Heart right ventricle (tissue), 16 donors: ENCODE results near the gene DAPL1. TPM values are rescaled to one million over a fixed set of nuclear protein-coding genes. Genes with fewer than 3 reads are reported as not detected.
A peak's percentile ranks its signal among the peaks of the same experiment; 100 is the strongest.

Experiments
- ATAC-seq, 8 donors: fragments of 200-7000 bp; cut with Tn5 transposase; one replicate each; pipeline ENCODE4 v1.9.1; 2020; ENCODE audit warnings: mild to moderate bottlenecking in 8 of 8, moderate library complexity in 8 of 8, moderate number of reproducible peaks in 1 of 8
- DNase-seq, 2 donors: peaks; one replicate each; pipeline ENCODE4 v3.0.0-alpha.2; 2020
- H3K27ac ChIP-seq, 10 donors: fragments of 200-600 bp; sonication (generic) in 2 of 10; one replicate each; pipeline versions ENCODE4 v1.5.0 to v1.8.0; 2020 to 2022; ENCODE audit warnings: mild to moderate bottlenecking in 3 of 10
- H3K27me3 ChIP-seq, 7 donors: fragments of 200-600 bp; one replicate each; pipeline ENCODE4 v1.8.0; 2021 to 2022; ENCODE audit warnings: mild to moderate bottlenecking in 2 of 7
- H3K36me3 ChIP-seq, 9 donors: fragments of 200-600 bp; sonication (generic) in 1 of 9; one replicate each; pipeline versions ENCODE4 v1.5.0 to v1.8.0; 2020 to 2022; ENCODE audit warnings: mild to moderate bottlenecking in 2 of 9
- H3K4me1 ChIP-seq, 9 donors: fragments of 200-600 bp; sonication (generic) in 1 of 9; one replicate each; pipeline versions ENCODE4 v1.5.0 to v1.8.0; 2020 to 2022; ENCODE audit warnings: mild to moderate bottlenecking in 4 of 9
- H3K4me3 ChIP-seq, 10 donors: fragments of 200-600 bp; sonication (generic) in 2 of 10; one replicate each; pipeline versions ENCODE4 v1.5.0 to v1.8.0; 2020 to 2022; ENCODE audit warnings: mild to moderate bottlenecking in 7 of 10, moderate library complexity in 2 of 10
- H3K9me3 ChIP-seq, 11 donors: fragments of 200-600 bp in 10 of 11; sonication (generic) in 2 of 11; one replicate each; pipeline versions ENCODE4 v1.5.0 to v1.8.0; 2013 to 2022; ENCODE audit warnings: mild to moderate bottlenecking in 2 of 11, control low read depth in 1 of 11, moderate library complexity in 1 of 11
- CTCF ChIP-seq, 9 donors: fragments of 200-600 bp; sonication (generic) in 2 of 9; IDR thresholded peaks; one replicate each; pipeline versions ENCODE4 v1.5.0 to v1.8.0; 2021 to 2022; ENCODE audit warnings: antibody characterized with exemption in 9 of 9, mild to moderate bottlenecking in 5 of 9, moderate library complexity in 1 of 9
- WGBS, 2 donors: extraction: QIAGEN DNeasy Blood & Tissue Kit; methylation state at CpG; one replicate each; pipeline ENCODE4 v1.1.7; 2013; ENCODE audit warnings: inconsistent platforms in 1 of 2; 5-methylcytosine and 5-hydroxymethylcytosine counted together
- intact Hi-C, 10 donors: fragments of 100-400 bp; cut with DNase I; formaldehyde crosslinking; loops; one replicate each; pipeline versions ENCODE4 v1.11.1 to v1.14.2; 2022
- polyA plus RNA-seq, 2 donors: library from polyadenylated mRNA; stranded (reverse); fragments of 200-250 nt; gene quantifications; one replicate each; pipeline ENCODE4 v1.2.3, GENCODE V29; 2013
- total RNA-seq, 10 donors: library from RNA; stranded (reverse); fragmentation: NEBNext Ultra II Directional in 3 of 10; extraction: Animal tissue kit (Norgen Biotek cat#: 25700) in 3 of 10; gene quantifications; one replicate each; pipeline versions ENCODE4 v1.2.1 to v1.2.4, GENCODE V29; 2021 to 2023
- donor health status: Arrhythmogenic right ventricular cardiomyopathy.
- donor health status: ischemic (EF 13 %, LVEDD 7.1; RV severe dilation, severe dysfunction).
- donor health status: healthy with polysubstance abuse.
- donor health status: DM: no; HTN: yes; CAD: no.
- donor health status: DM: no; HTN: no; CAD: no.
- donor health status: ischemic (EF 25% LVEDD 6.9; RV normal size, moderate dysfunction).
- donor health status: ischemic (EF 25% LVEDD 5.7; RV mildly dilated, moderate dysfunction).
- donor health status: healthy.
- donor health status: DM: yes; HTN: yes; CAD: no.
- donor health status: Ischemic cardiomyopathy.
- donor health status: ischemic (EF 35%, LVEDD 5.7; RV mildly dilated, moderate dysfunction).
- donor health status: nonischemic (EF 11% LVEDD 7.7; RV severe dilation, severe dysfunction).
- donor health status: DM: yes; HTN: yes; CAD: no.
- donor health status: PGD.
- donor health status: ischemic (EF 29% LVEDD 5.4; RV normal size, mild dysfunction).
- donor health status: nonischemic (EF 23%, LVEDD 6.1; RV moderate dilation, normal function).

DAPL1 gene
- total and polyA plus RNA-seq, 12 donors, result 0.87 TPM; not detected in 11

- H3K36me3 ChIP-seq, result no peaks in the 10 kb centered on the region
- H3K27ac ChIP-seq, result no peak overlapping the region
- peaks cover 0 to 8% (median 0%) of the 10 kb centered on the region in 9 donors for H3K4me1 ChIP-seq
- intact Hi-C loops, result no loop called here
- ATAC-seq (no peak), DNase-seq (no peak)
- H3K27me3 ChIP-seq, result no peaks in the 10 kb centered on the region
- WGBS, 2 donors, result 89 to 93% methylated on average over 4 of the region's 4 CpGs
- H3K4me3 ChIP-seq, result no peak overlapping the region
- H3K9me3 ChIP-seq, result peaks cover 0 to 10% (median 0%) of the 10 kb centered on the region in 11 donors
- TF ChIP-seq CTCF (IDR thresholded peaks at IDR 0.05), result no peak
Observed at GRCh38 chr2:158761621-158762020, 33.5 kb upstream of the DAPL1 start.

- 90 to 97% methylated on average over 3 of the region's 3 CpGs for WGBS, 2 donors
- H3K27ac ChIP-seq, result no peak overlapping the region
- intact Hi-C loops, result no loop called here
- no peak for DNase-seq
- peaks cover 0 to 8% (median 0%) of the 10 kb centered on the region in 9 donors for H3K4me1 ChIP-seq
- H3K9me3 ChIP-seq, result peaks cover 0 to 10% (median 0%) of the 10 kb centered on the region in 11 donors
- no peak for TF ChIP-seq CTCF (IDR thresholded peaks at IDR 0.05)
- H3K36me3 ChIP-seq, result no peaks in the 10 kb centered on the region
- no peaks in the 10 kb centered on the region for H3K27me3 ChIP-seq
- no peak overlapping the region for H3K4me3 ChIP-seq
- no peak for ATAC-seq
Observed at GRCh38 chr2:158762336-158762735, 32.8 kb upstream of the DAPL1 start.

GRCh38 chr2:158766524-158766923 lies 28.6 kb upstream of the DAPL1 start:
- no peaks in the 10 kb centered on the region for H3K4me1 ChIP-seq
- no peak for TF ChIP-seq CTCF (IDR thresholded peaks at IDR 0.05)
- intact Hi-C loops, result no loop called here
- ATAC-seq (no peak), DNase-seq (no peak)
- no peaks in the 10 kb centered on the region for H3K36me3 ChIP-seq
- no peak overlapping the region for H3K4me3 ChIP-seq
- H3K27ac ChIP-seq, result no peak overlapping the region
- H3K27me3 ChIP-seq, result no peaks in the 10 kb centered on the region
- peaks cover 0 to 6% (median 0%) of the 10 kb centered on the region in 11 donors for H3K9me3 ChIP-seq

- Histone ChIP-seq H3K27me3 (no peaks in the 10 kb centered on the region), H3K4me1 (peaks cover 0 to 4% (median 0%) of the 10 kb centered on the region in 9 donors), H3K27ac (no peak overlapping the region), H3K4me3 (no peak overlapping the region), H3K36me3 (no peaks in the 10 kb centered on the region), H3K9me3 (peaks cover 0 to 6% (median 0%) of the 10 kb centered on the region in 11 donors)
- WGBS, 2 donors, result 71 to 72% methylated on average over 8 of the region's 8 CpGs
- intact Hi-C loops, result no loop called here
- no peak for DNase-seq
- peak in 3 of 8 donors; percentile 35 to 54 (median 37) for ATAC-seq
- TF ChIP-seq CTCF (IDR thresholded peaks at IDR 0.05), result no peak
Observed at GRCh38 chr2:158772306-158773078, 22.6 kb upstream of the DAPL1 start.
